Measurements from ENCODE around the gene MPV17L2. TPM values are rescaled to one million over a fixed set of nuclear protein-coding genes. Genes with fewer than 3 reads are reported as not detected.

The MPV17L2 gene
- total and polyA plus RNA-seq, 2 experiments from 2014 or later = 38.7 to 81.3 TPM

DNA sequence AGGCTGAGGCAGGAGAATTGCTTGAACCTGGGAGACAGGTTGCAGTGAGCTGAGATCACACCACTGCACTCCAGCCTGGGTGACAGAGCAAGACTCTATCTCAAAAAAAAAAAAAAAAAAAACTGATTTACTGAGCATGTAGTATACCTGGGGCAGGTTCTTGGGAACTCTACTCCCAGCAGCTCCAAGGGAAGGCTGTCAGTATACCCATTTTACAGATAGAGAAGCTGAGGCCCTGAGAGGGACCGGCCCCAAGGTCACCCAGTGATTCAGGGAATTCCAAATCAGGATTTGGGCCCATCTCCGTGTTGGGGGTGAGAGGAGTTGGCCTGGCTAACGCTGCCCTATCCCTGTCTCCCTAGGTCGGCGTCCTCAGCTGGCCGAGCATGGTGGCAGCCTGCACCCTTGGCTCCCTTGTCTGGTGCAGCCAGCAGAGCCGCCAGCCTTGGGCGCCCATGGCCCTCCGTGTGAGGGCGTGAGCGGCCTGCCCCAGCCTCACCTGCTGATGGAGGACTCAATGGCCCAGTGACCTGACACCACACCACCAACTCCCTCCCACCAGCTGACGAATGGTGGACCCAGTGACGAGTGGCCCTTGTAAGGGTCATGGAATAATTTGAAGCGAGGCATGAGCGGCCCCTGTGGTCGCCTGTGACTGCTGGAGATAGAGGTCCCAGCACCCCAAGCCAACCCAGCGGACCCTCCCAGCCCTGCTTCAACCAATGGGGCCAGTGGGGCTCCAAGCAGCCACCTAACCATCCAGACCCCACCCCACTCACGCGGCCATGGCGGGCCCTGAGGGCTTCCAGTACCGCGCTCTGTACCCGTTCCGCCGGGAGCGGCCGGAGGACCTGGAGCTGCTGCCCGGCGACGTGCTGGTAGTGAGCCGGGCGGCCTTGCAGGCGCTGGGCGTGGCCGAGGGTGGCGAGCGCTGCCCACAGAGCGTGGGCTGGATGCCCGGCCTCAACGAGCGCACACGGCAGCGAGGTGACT, 37.6 kb upstream of the MPV17L2 start (continued):
- TF ChIP-seq JUNB (IDR thresholded peaks at IDR 0.05; ENCODE audit: unreplicated experiment) (no peak), EZH2 (IDR thresholded peaks at IDR 0.05; ENCODE audit: low read depth, unreplicated experiment) (no peak), ZNF331 (CRISPR knock-in tag; IDR thresholded peaks at IDR 0.05; ENCODE audit: low read depth) (no peak), EZH2phosphoT487 (IDR thresholded peaks at IDR 0.05; ENCODE audit: unreplicated experiment) (no peak)
- TF ChIP-seq, protein P1, sequence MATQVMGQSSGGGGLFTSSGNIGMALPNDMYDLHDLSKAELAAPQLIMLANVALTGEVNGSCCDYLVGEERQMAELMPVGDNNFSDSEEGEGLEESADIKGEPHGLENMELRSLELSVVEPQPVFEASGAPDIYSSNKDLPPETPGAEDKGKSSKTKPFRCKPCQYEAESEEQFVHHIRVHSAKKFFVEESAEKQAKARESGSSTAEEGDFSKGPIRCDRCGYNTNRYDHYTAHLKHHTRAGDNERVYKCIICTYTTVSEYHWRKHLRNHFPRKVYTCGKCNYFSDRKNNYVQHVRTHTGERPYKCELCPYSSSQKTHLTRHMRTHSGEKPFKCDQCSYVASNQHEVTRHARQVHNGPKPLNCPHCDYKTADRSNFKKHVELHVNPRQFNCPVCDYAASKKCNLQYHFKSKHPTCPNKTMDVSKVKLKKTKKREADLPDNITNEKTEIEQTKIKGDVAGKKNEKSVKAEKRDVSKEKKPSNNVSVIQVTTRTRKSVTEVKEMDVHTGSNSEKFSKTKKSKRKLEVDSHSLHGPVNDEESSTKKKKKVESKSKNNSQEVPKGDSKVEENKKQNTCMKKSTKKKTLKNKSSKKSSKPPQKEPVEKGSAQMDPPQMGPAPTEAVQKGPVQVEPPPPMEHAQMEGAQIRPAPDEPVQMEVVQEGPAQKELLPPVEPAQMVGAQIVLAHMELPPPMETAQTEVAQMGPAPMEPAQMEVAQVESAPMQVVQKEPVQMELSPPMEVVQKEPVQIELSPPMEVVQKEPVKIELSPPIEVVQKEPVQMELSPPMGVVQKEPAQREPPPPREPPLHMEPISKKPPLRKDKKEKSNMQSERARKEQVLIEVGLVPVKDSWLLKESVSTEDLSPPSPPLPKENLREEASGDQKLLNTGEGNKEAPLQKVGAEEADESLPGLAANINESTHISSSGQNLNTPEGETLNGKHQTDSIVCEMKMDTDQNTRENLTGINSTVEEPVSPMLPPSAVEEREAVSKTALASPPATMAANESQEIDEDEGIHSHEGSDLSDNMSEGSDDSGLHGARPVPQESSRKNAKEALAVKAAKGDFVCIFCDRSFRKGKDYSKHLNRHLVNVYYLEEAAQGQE (IDR thresholded peaks at IDR 0.05; ENCODE audit: unreplicated experiment) = no peak

- H3K9me3 Mint-ChIP-seq = no peaks in the 10 kb centered on the region
- H3K79me2 ChIP-seq (replicated peaks; ENCODE audit: insufficient read depth) = peaks cover 7% of the 10 kb centered on the region
- no peaks in the 10 kb centered on the region for H3K27me3 ChIP-seq (ENCODE audit: insufficient read depth)
- peaks cover 16% of the 10 kb centered on the region; the same call in 1 of the 2 replicates for H3K4me1 ChIP-seq (ENCODE audit: insufficient read depth)
- H2AFZ ChIP-seq = no peak overlapping the region
- H3K27me3 Mint-ChIP-seq (ENCODE audit: insufficient read depth, low read depth, poor library complexity) = peaks cover 7% of the 10 kb centered on the region
- no peak overlapping the region for H3K27ac ChIP-seq (ENCODE audit: low read depth)
- peaks cover 21% of the 10 kb centered on the region for H3K4me1 Mint-ChIP-seq
- H4K20me1 ChIP-seq (replicated peaks; ENCODE audit: insufficient read depth) = peaks cover 9% of the 10 kb centered on the region
- no peak for DNase-seq (ENCODE audit: low spot score)
- H3K4me2 ChIP-seq = no peak overlapping the region
- no peaks in the 10 kb centered on the region for H3K36me3 ChIP-seq (ENCODE audit: insufficient read depth)
- H3K9me2 ChIP-seq (ENCODE audit: insufficient read depth) = no peaks in the 10 kb centered on the region
- no peak for ATAC-seq
- peaks cover 4% of the 10 kb centered on the region for H3K36me3 Mint-ChIP-seq (ENCODE audit: low read depth)
- no peak overlapping the region for H3K27ac Mint-ChIP-seq
- H3K4me3 ChIP-seq = no peak overlapping the region
- H3F3A ChIP-seq (replicated peaks; ENCODE audit: low read depth) = peaks cover 19% of the 10 kb centered on the region
- H3K4me3 Mint-ChIP-seq = no peak overlapping the region; the same call in 2 of the 3 replicates
- TF ChIP-seq, protein P2, sequence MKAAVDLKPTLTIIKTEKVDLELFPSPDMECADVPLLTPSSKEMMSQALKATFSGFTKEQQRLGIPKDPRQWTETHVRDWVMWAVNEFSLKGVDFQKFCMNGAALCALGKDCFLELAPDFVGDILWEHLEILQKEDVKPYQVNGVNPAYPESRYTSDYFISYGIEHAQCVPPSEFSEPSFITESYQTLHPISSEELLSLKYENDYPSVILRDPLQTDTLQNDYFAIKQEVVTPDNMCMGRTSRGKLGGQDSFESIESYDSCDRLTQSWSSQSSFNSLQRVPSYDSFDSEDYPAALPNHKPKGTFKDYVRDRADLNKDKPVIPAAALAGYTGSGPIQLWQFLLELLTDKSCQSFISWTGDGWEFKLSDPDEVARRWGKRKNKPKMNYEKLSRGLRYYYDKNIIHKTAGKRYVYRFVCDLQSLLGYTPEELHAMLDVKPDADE (IDR thresholded peaks at IDR 0.05) = no peak
- no peak for TF ChIP-seq POLR2AphosphoS5 (IDR thresholded peaks at IDR 0.05; ENCODE audit: low read depth)
- no peak for TF ChIP-seq ZNF331 (CRISPR knock-in tag; IDR thresholded peaks at IDR 0.05; ENCODE audit: low read depth)
- TF ChIP-seq, protein P3, sequence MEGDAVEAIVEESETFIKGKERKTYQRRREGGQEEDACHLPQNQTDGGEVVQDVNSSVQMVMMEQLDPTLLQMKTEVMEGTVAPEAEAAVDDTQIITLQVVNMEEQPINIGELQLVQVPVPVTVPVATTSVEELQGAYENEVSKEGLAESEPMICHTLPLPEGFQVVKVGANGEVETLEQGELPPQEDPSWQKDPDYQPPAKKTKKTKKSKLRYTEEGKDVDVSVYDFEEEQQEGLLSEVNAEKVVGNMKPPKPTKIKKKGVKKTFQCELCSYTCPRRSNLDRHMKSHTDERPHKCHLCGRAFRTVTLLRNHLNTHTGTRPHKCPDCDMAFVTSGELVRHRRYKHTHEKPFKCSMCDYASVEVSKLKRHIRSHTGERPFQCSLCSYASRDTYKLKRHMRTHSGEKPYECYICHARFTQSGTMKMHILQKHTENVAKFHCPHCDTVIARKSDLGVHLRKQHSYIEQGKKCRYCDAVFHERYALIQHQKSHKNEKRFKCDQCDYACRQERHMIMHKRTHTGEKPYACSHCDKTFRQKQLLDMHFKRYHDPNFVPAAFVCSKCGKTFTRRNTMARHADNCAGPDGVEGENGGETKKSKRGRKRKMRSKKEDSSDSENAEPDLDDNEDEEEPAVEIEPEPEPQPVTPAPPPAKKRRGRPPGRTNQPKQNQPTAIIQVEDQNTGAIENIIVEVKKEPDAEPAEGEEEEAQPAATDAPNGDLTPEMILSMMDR (conservative IDR thresholded peaks at IDR 0.05; ENCODE audit: low read depth in 2 of 2) = no peak
- no peak for TF ChIP-seq NANOG (IDR thresholded peaks at IDR 0.05; ENCODE audit: borderline replicate concordance)
- no peak for TF ChIP-seq ZNF114 (CRISPR knock-in tag; IDR thresholded peaks at IDR 0.05)
- no peak for TF ChIP-seq CREB1 (CRISPR knock-in tag; IDR thresholded peaks at IDR 0.05; ENCODE audit: low read depth)
Observed at GRCh38 chr19:18156268-18156667, 36.8 kb upstream of the MPV17L2 start.

All from GM23338 (cell line).